Osteocyte (in vitro differentiated cells): Measurements from ENCODE around the gene IGF2R. TPM values are rescaled to one million over a fixed set of nuclear protein-coding genes. Genes with fewer than 3 reads are reported as not detected.

ENCODE experiments used
- DNase-seq: peaks from one replicate; pipeline ENCODE4 v3.0.0; 2021; ENCODE audit warnings: mixed read lengths; ENCODE audit not compliant: unreplicated experiment; ENCODE audit errors: extremely low spot score
- H3K27ac Mint-ChIP-seq: one replicate; pipeline ENCODE4 v1.8.0; 2021; ENCODE audit warnings: mild to moderate bottlenecking, mixed read lengths; ENCODE audit not compliant: unreplicated experiment
- H3K27me3 Mint-ChIP-seq: one replicate; pipeline ENCODE4 v1.8.0; 2021; ENCODE audit warnings: mixed read lengths; ENCODE audit not compliant: unreplicated experiment
- H3K36me3 Mint-ChIP-seq: one replicate; pipeline ENCODE4 v1.8.0; 2021; ENCODE audit warnings: mixed read lengths; ENCODE audit not compliant: unreplicated experiment
- H3K4me1 Mint-ChIP-seq: one replicate; pipeline ENCODE4 v1.8.0; 2021; ENCODE audit warnings: mixed read lengths; ENCODE audit not compliant: unreplicated experiment
- H3K4me3 Mint-ChIP-seq: one replicate; pipeline ENCODE4 v1.8.0; 2021; ENCODE audit warnings: mild to moderate bottlenecking, moderate library complexity, mixed read lengths; ENCODE audit not compliant: unreplicated experiment
- H3K9me3 Mint-ChIP-seq: one replicate; pipeline ENCODE4 v1.8.0; 2021; ENCODE audit warnings: mixed read lengths; ENCODE audit not compliant: unreplicated experiment
- CTCF ChIP-seq: fragments of 200-600 bp; sonication (generic); IDR thresholded peaks from 2 replicates; pipeline ENCODE4 v1.5.0; 2021; ENCODE audit warnings: antibody characterized with exemption, mild to moderate bottlenecking, moderate library complexity
- total RNA-seq: library from RNA; stranded (reverse); gene quantifications from 2 replicates; pipeline ENCODE4 v1.2.1, GENCODE V29; 2021

IGF2R gene
- total RNA-seq, 1 donor from 2014 or later: 196 TPM

DNA sequence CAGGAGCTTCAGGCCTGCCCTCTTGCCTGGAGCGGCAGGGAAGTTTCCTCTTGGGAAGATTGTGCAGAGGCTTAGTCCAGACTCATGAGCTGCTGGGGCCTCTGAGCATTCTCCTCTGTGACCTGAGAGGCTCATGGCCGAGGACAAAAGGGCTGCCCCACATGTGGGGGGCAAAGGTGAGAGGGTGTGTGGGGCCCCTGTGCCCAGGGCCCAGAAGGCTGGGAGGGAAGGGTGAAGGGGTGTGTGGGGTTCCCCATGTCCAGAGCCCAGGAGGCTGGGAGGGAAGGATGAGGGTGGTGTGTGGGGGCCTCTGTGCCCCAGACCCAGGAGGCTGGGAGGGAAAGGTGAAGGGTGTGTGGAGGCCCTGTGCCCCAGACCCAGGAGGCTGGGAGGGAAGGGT, 101.9 kb downstream of the IGF2R start:
- TF ChIP-seq CTCF: no peak
- H3K36me3 Mint-ChIP-seq: peaks cover 65% of the 10 kb centered on the region
- no peak overlapping the region for H3K4me3 Mint-ChIP-seq
- no peak overlapping the region for H3K27ac Mint-ChIP-seq
- no peaks in the 10 kb centered on the region for H3K27me3 Mint-ChIP-seq
- no peaks in the 10 kb centered on the region for H3K9me3 Mint-ChIP-seq
- no peak for DNase-seq
- no peaks in the 10 kb centered on the region for H3K4me1 Mint-ChIP-seq

GRCh38 chr6:160071805-160072690, 103.2 kb downstream of the IGF2R start:
- no peak for DNase-seq
- H3K4me3 Mint-ChIP-seq: no peak overlapping the region
- H3K4me1 Mint-ChIP-seq: no peaks in the 10 kb centered on the region
- H3K27me3 Mint-ChIP-seq: no peaks in the 10 kb centered on the region
- no peak overlapping the region for H3K27ac Mint-ChIP-seq
- H3K36me3 Mint-ChIP-seq: peaks cover 69% of the 10 kb centered on the region
- no peaks in the 10 kb centered on the region for H3K9me3 Mint-ChIP-seq
- no peak for TF ChIP-seq CTCF

- Mint-ChIP-seq H3K9me3 (no peaks in the 10 kb centered on the region), H3K4me3 (no peak overlapping the region), H3K4me1 (no peaks in the 10 kb centered on the region), H3K27me3 (no peaks in the 10 kb centered on the region), H3K36me3 (peaks cover 65% of the 10 kb centered on the region), H3K27ac (no peak overlapping the region)
- DNase-seq: no peak
- TF ChIP-seq CTCF: no peak
Measured at GRCh38 chr6:160073272-160073671, 104.4 kb downstream of the IGF2R start.

GRCh38 chr6:160076009-160076408, 107.1 kb downstream of the IGF2R start:
- H3K27me3 Mint-ChIP-seq: no peaks in the 10 kb centered on the region
- H3K36me3 Mint-ChIP-seq: peaks cover 60% of the 10 kb centered on the region
- TF ChIP-seq CTCF: no peak
- H3K27ac Mint-ChIP-seq: no peak overlapping the region
- no peak overlapping the region for H3K4me3 Mint-ChIP-seq
- no peaks in the 10 kb centered on the region for H3K4me1 Mint-ChIP-seq
- no peak for DNase-seq
- H3K9me3 Mint-ChIP-seq: no peaks in the 10 kb centered on the region

DNA sequence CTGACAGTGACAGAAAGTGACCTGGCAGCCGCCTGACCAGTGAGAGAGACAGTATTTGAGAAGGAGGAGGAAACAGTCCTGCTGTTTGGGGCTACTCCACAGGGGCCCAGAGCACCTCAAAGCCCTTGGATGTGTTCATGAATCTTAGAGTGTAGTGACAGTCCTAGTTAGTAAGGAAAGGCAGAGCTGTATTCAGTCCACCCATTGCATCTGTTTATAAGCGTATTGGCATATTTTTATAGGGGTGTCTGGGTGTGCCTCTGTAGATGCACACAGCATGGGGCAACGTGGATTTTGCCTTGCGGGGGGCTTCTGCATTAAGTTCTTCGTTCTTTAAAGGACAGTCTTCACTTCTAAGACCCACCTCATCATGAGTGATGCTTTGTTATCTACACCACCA, 108.1 kb downstream of the IGF2R start:
- no peaks in the 10 kb centered on the region for H3K4me1 Mint-ChIP-seq
- no peak for TF ChIP-seq CTCF
- H3K27ac Mint-ChIP-seq: no peak overlapping the region
- no peak overlapping the region for H3K4me3 Mint-ChIP-seq
- no peak for DNase-seq
- no peaks in the 10 kb centered on the region for H3K27me3 Mint-ChIP-seq
- H3K9me3 Mint-ChIP-seq: no peaks in the 10 kb centered on the region
- H3K36me3 Mint-ChIP-seq: peaks cover 65% of the 10 kb centered on the region
